GM10266 (cell line): ENCODE data around the gene GNAS.
"Not testable (repeated sequence)": the region's sequence is repeated elsewhere in the genome, so short reads cannot be mapped to it uniquely, and the experiment has no call there.

Source experiments
- DNase-seq: peaks from one replicate; pipeline ENCODE4 v3.0.0; 2012; ENCODE audit errors: extremely low spot score
- TF ChIP-seq, protein P1 (sequence below): IDR thresholded peaks from 2 replicates; pipeline ENCODE4 v1.5.1; 2012; ENCODE audit warnings: mild to moderate bottlenecking, low read depth; ENCODE audit not compliant: control insufficient read depth, insufficient read depth; ENCODE audit errors: missing control alignments

GNAS gene

DNA sequence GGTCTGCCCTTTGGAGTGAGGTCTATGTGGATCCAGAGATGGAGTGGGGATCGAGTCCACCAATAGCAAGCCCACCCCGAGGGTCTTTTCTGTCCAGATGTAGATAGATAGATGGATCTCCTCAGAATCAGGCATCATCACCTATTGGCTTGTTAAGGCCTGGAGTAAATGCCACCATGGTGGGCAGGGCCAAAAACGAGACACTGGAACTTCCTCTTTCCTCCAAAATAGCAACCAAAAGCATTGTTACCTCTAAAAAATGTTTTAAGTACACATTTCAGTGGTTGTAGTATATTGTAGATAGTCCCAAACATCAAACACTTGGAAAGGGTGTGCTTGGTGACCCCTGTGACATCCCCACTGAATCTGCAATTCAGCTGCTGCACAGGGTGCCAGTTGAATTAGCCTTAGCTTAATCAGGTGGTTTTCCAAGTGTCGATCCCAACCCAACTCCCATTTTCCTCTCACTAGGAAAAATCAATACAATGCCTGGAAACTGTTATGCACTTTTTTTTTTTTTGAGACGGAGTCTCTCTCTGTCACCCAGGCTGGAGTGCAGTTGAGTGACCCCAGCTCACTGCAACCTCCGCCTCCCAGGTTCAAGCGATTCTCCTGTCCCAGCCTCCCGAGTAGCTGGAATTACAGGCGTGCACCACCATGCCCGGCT is 93.6 kb downstream of the GNAS start:
- TF ChIP-seq, protein P1, sequence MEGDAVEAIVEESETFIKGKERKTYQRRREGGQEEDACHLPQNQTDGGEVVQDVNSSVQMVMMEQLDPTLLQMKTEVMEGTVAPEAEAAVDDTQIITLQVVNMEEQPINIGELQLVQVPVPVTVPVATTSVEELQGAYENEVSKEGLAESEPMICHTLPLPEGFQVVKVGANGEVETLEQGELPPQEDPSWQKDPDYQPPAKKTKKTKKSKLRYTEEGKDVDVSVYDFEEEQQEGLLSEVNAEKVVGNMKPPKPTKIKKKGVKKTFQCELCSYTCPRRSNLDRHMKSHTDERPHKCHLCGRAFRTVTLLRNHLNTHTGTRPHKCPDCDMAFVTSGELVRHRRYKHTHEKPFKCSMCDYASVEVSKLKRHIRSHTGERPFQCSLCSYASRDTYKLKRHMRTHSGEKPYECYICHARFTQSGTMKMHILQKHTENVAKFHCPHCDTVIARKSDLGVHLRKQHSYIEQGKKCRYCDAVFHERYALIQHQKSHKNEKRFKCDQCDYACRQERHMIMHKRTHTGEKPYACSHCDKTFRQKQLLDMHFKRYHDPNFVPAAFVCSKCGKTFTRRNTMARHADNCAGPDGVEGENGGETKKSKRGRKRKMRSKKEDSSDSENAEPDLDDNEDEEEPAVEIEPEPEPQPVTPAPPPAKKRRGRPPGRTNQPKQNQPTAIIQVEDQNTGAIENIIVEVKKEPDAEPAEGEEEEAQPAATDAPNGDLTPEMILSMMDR, result no peak
- DNase-seq, result no peak

DNA sequence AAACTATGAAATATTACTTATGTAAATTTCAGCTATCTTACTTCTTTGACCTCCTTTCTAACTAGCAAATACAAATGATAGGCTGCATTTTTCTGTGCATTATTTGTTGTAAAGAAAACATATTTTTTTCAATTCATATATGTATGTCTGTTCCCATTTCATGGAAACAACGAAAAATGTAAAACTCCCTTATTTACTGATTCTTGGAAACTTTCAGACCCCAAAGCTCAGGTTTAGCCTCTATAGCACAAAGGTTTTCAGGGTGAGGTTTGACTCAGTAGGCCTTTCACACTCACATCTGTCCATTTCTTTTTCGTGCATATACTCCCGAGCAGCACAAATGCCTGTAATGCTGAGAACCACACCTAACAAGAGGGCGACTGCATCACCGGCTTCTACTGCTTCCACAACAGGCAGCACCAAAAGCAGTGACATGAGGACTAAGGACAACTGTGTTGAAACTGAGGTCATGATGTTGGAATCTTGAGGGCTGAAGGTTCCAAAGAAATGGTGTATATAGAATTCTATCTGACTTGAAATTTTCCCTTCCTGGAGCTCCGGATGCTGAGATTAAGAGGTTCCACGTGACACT is 95.4 kb downstream of the GNAS start:
- DNase-seq, result not testable (repeated sequence)

- TF ChIP-seq, protein P1, result no peak
- no peak for DNase-seq
These were observed 98.1 kb downstream of the GNAS start for GRCh38 chr20:58950603-58951002.

DNA sequence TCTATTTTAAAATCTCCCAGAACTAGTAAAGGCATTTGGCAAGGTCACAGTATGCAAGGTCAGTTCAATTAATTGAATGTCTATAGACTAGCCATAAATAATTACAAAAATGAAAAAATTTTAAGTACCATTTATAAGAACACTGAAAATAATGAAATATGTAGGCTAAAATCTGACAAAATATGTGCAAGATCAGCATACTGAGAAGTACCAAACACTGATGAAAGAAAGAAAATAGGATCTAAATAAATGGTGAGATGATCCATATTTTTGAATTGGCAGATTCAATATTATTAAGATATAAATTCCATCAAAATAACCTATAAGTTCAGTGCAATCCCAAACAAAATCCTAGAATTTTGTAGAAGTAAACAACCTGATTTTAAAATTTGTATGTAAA is 100.5 kb downstream of the GNAS start:
- TF ChIP-seq, protein P1, result no peak

DNA sequence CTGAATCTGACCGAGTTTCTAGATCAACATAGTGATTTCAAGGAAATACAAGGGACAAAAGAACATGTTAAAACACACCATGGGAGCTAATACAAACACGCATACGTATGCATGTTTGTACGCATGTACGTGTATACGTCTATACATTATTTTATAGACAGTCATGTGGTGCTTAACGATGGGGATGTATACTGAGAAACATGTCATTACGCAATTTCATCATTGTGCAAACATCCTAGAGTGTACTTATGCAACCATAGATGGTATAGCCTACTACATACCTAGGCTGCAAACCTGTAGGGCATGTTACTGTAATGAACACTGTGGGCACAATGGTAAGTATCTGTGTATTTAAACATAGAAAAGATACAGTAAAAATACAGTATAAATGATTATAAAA is 103.6 kb downstream of the GNAS start:
- no peak for DNase-seq
- TF ChIP-seq, protein P1, result no peak

More for the DNA sequence above, 100.5 kb downstream of the GNAS start:
- no peak for DNase-seq

DNA sequence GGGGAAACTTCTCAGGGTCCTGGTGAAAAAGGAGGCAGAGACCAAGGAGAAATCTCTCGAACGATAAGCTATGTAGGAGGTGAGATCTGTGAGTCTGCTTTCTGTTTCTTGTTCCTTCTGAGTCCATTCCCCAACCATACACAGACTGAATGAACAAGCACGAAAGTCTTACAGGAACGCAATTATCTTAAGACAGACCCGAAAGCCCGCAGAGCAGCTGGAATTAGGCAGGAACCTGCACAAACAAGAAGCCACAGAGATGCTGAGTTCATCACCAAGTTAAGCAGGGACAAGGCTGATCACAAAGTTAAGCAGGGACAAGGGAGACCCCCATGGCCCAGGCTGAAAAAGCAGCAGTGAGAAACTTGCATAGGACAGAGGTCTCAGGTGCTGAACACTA is 107.1 kb downstream of the GNAS start:
- DNase-seq, result no peak
- TF ChIP-seq, protein P1, result no peak
